ENCODE results near the gene KLHL18.
"Not testable (repeated sequence)": the region's sequence is repeated elsewhere in the genome, so short reads cannot be mapped to it uniquely, and the experiment has no call there.

The KLHL18 gene

DNA sequence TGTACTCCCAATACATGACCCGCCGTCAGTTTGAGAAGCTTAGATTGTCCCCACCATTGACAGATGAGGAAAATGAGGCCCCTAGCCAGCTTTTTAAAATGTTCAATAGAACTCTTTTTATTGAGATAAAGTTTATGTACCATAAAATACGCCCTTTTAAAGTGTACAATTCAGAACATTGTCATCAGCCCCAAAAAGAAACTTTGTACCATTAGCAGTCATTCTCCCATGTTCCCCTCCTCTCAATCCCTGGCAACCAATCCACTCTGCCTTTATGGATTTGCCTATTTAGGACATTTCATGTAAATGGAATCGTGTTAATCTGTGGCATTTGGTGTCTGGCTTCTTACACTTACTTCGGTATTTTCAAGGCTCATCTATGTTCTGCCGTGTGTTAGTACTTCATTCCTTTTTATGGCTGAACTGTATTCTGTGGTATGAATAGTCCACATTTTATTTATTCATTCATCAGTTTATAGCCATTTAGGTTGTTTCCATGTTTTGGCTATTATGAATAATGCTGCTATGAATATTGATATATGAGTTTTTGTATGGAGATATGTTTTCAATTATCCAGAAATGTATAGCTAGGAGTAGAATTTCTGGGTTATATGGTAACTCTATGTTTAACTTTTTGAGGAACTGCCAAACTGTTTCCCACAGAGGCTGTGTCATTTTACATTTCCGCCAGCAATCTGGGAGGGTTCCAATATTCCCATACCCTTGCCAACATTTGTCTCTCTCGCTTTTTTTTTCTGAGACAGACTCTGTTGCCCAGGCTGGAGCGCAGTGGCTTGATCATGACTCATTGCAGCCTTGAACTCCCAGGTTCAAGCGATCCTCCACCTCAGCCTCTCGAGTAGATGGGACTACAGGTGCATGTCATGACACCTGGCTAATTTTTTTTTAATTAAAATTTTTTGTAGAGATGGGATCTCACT lies 82.7 kb downstream of the KLHL18 start:
- DNase-seq (ENCODE audit: low spot score) = no peak

DNA sequence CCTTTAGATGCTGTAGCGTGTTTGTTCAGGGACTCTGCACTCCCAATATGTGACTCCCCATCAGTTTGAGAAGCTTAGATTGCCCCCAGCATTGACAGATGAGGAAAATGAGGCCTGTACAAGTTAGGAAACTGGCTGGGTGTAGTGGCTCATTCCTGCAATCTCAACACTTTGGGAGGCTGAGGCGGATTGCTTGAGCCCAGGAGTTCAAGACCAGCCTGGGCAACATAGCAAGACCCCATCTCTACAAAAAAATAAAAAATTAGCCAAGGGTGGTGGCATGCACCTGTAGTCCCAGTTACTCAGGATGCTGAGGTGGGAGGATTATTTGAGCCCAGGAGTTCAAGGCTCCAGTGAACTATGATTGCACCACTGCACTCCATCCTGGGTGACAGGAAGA lies 84.1 kb downstream of the KLHL18 start:
- no peak for DNase-seq (ENCODE audit: low spot score)

DNA sequence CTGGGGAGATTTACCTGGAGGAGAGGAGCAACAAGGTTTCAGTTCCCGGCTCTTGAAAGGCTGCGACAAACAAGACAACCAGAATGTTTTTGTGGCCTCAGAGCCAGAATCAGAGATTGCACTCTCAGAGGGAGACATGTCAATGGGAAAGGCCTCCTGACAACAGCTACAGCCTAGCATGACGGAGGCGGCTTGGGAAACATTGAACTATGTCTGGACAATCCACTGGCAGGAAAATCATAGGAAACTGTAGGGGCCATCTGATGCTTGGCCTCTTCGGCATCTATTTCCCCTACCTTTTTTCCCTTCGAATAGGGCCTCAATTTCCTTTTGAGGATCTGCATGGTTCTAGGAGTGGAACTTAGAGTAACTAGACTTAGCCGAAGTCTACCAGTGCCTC lies 84.9 kb downstream of the KLHL18 start:
- no peak for DNase-seq (ENCODE audit: low spot score)

DNA sequence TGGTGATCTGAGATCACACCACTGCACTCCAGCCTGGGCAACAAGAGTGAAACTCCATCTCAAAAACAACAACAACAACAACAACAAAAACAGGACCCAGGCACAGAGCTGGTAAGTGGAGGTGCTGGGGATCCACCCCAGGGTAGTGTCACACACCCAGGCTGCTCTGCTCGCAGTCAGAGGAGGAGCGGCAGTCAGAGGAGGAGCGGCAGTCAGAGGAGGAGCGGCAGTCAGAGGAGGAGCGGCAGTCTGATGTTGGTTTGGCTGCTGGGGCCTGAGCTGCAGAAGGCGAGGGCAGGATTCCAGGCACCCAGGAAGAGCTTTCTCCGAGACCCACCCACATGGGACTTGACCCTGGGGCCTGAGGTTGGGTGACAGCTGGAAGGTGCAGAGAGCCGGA lies 87.3 kb downstream of the KLHL18 start:
- not testable (repeated sequence) for DNase-seq (ENCODE audit: low spot score)

DNA sequence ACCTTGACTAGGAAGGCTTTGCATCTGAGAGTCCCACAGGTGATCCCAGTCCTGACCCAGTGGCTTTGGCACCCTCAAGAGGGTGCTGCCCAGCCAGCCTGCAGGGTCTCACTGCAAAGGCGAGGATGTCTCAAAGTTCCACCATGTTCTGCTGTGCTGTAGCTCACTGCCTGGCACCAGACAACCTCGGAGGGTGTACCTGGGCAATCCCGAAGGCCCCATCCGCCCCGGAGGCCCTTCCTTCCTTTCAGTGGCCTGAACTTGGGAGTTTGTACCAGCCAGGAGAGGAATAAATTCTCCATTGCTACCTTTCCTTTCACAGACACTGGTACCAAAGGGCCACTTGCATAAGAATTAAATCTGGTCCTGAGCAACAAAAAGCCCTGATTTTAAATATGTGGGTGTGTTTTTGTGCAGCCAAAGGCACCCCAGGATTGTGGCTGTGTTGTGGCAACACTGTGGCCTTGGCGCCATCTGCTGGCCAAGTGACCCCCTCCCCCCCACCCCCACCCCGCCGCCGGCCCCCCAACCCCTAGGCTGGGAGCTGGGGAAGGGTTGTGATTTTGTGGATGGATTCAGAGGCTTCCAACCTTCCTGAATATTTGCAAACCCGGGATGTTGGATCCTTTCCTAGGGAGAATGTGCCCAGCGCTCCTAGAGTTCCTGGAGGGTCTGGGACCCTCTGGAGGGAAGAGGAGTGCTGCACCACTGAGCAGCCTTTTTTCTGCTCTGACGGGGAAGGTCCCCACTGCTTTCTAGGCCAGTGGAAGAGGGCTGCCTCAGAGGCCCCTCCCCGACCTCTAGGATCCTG lies 88.3 kb downstream of the KLHL18 start:
- DNase-seq (ENCODE audit: low spot score) = no peak

DNA sequence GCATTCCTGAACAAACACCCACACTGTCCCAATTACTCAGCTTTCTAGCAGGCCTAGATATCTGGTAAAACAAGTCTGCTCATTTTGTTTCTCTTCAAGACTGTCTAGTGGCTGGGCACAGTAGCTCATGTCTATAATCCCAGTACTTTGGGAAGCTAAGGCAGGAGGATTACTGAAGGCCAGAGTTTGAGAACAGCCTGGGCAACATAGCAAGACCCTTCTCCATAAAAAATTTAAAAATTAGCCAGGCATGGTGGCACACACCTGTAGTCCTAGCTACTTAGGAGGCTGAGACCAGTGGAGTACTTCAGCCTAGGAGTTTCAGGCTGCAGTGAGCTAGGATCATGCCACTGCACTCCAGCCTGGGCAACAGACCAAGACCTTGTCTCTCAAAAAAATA lies 91.8 kb downstream of the KLHL18 start:
- DNase-seq (ENCODE audit: low spot score) = no peak

DNA sequence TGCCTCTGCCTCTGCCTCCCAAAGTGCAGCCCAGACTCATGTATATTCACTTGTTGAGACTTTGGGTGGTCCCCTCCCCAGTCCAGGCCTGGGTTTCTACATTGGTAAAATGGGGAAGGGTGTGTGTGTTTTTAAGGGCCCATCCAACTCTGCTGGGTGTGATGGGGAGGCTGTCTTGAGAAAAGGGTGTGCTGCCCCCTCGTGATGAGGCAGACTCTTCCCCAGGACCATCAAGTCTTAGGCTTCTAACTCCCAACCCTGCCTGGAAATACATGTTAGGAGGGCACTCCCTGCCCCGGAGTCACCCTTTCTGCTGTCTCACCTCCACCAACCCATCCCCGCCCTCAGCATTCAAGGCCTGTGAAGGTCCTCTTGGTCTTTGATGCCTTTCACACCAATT lies 93.6 kb downstream of the KLHL18 start:
- no peak for DNase-seq (ENCODE audit: low spot score)

DNA sequence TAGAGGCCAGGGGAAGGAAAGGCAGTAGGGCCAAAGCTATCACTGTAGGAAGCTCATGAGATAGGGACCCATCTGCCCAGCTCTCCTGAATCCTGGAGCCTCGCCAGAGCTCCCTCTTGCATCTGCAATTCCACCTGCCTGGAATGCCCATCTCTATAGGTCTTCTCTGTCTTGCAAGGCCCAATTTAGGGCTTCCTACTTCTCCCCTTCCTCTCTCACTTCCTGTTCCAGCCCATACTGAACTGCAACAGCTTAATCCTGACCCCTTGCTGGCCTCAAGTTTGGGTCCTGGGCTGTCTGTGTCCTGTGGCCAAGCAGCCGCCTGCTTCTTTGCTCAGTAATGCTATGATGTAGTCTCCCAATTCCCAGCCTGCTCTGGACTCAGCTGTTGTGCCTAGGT lies 94.4 kb downstream of the KLHL18 start:
- peak; percentile 37 for DNase-seq (ENCODE audit: low spot score)

DNA sequence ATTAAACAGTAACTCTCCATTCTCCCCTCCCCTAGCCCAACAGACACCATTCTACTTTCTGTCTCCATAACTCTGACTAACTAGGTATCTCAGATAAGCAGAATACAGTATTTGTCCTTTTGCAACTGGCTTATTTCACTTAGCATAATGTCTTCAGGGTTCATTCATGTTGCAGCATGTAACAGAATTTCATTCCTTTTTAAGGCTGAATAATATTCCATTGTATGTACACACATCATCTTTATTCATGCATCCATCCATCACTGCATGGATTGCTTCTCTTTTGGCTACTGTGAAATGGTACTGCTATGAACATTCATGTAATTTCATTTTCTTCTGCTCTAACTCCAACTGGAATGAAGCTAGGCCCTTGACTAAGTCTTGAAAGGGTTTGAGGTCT lies 96.1 kb downstream of the KLHL18 start:
- no peak for DNase-seq (ENCODE audit: low spot score)

DNA sequence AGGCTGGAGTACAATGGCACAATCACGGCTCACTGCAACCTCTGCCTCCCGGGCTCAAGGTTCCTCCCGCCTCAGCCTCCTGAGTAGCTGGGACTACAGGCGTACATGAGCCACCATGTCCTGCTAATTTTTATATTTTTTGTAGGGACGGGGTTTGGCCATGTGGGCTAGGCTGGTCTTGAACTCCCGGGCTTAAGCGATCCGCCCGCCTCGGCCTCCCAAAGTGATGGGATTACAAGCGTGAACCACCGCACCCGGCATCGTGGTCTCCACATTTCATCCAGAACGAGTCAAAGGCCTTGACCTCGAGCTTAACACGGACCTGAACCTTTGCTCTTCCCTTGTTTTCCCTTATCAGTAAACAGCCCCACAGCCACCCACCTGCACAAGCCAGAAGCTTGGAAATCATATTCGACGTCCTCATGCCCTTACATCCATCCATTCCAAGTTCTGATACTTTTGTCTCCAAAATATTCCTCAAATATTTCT lies 96.7 kb downstream of the KLHL18 start:
- no peak for DNase-seq (ENCODE audit: low spot score)

DNA sequence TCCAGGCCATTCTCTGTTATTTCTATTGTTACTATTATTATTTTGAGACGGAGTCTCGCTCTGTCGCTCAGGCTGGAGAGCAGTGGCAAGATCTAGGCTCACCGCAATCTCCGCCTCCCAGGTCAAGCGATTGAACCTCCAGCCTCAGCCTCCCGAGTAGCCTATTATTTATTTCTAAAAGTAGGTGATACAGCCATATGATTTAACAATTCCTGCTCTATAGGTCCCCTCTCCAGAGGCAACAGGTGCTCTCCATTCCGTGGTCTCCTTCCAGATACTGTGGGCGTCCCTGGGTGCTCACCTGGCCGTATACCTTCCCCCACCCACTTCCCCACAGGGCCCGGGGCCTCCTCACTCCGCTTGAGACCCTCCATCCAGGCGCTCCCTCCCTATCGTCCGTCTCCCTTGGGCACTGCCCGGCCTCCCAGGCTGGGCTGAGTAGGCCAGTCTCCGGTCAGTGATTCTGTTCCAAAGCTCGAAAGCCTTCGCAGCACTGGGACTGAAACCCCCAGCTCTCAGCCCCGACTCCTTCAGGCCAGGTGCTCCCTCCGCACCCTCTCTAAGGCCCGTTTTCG lies 97.4 kb downstream of the KLHL18 start:
- no peak for DNase-seq (ENCODE audit: low spot score)

DNA sequence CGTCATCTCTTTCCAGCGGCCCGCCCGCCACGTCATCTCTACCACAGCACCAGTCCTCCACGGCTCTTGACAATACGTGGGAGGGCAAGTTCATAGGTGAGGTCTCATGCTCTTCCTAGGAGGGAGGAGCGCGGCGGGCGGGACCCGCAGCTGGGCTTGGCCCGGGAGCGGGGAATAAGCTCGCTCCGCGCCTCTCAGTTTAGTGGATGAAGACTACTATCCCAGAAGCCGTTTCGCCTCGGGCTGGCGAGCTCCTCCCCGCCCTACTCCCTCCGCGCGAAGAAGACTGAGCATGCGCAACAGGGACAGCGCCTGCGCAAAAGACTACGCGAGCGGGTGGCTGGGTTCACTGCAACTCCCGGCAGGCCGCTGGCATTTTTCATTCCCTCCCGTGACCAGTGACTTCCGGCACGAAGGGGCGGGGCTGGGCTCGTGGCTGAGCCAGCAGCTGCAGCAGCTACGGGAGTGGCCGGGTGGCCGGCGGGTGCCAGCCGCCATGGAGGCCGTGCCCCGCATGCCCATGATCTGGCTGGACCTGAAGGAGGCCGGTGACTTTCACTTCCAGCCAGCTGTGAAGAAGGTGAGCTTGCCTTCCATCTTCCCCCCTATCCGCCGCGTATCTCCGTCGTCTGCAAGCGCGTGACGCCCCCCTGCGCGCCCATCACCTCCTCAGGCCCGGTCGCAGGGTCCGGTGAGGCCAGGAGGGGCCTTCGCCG lies 98.0 kb downstream of the KLHL18 start, which contains the start of gene PTPN23:
Gene PTPN23 (plus strand): TSS at position 421 of the 716 bp plus-strand sequence. CDS start 76 bp downstream, at position 497.
- DNase-seq (ENCODE audit: low spot score) = peak; percentile 98

DNA sequence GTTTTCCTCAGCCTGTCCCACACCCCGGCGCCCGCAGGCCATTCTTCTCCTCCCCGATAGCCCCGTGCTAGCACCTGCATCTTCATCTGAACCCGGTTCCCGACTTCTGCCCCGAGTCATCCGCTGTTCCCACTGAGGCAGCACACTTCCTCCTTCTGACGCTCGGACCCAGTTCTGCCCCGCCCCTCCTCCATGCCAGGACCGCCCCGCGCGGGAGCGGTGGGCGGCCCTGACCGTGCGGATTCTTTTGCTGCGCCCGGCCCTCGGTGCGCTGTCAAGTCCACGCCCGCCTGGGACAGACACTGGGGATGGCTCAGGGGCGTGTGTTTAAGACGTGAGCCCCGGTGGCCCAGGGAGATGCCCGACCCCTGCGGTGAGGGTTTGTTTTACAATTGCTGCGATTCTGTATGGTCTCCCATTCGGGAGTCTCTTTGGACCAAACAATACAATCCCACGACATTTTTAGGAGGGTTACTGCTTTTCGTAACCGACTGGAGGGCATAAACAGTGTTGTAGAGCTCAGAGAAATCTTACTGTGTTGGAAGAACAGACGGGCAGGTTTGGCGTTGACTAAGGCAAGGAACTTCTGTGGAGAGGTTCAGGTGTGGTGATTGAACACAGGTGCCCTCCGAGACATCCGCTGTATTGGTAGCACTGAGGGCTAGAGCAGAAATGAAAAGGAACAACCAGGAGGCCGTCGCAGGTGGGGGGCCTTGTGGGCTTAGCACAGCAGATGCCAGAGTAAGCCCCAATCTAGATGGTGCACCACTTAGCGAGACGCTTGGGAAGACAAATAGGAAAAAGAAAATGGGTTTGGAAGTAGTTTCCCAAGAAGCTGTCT lies 98.8 kb downstream of the KLHL18 start:
- peak; percentile 82 for DNase-seq (ENCODE audit: low spot score)

DNA sequence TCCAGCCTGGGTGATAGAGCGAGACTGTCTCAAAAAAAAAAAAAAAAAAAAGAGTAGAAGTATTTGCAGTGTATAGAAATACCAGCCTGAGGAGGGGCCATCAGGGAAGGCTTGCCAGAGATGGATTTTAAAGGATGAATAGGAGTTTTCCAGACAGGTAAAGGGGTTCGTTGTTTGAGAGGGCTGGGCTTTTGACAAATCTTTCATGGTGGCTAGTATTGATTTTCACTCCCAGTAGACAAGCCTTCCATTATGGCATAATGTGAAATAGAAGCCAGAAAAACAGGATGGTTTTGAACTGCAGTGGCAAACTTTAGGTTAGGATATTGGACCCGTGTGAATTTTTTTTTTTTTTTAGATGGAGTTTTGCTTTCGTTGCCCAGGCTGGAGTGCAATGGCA lies 101.7 kb downstream of the KLHL18 start:
- DNase-seq (ENCODE audit: low spot score) = no peak

DNA sequence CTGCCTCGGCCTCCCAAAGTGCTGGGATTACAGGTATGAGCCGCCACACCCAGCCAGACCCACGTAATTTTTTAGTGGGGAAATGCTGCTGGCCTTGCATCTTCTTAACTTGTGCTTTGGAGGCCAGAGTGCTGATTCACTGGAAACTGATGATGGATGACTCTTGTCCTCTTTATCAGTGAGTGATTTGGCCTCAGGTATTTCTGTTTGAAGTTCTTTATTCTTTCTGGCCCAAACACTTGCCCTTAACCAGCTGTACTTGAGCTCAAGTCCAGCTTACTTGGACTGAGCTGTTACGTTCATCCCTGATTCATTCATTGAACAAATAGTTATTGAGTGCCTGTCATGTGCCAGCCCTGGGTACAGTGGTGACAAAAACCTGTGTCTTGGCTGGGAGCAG lies 102.3 kb downstream of the KLHL18 start:
- DNase-seq (ENCODE audit: low spot score) = no peak

DNA sequence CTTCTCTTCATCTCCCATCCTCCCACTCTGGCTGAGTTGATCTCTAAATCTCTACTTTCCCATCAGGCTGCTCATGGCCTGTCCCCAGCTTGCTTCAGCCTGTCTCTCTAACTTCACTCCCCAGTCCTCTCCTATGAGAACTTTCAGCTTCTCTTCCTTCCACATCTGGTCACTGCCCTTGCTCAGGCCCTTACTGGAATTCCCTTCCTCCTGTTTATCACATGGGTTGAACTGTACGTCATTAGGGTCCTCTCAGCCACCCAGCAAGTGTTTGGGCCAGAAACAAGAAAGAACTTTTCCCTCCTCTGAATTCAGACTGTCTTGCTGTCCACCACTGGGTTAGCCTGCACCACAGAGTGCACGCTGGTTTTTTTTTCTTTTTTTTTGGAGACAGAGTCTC lies 103.1 kb downstream of the KLHL18 start:
- DNase-seq (ENCODE audit: low spot score) = no peak

DNA sequence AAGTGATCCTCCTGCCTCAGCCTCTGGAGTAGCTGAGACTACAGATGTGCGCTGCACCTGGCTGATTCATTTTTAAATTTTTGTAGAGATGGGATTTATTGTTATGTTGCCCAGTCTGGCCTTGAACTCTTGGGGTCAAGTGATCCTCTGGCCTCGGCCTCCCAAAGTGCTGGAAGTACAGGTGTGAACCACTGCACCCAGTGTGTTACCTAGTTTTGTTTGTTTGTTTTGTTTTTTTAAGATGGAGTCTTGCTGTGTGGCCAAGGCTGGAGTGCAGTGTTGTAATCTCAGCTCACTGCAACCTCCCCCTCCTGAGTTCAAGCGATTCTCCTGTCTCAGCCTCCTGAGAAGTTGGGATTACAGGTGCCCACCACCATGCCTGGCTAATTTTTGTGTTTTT lies 110.2 kb downstream of the KLHL18 start:
- no peak for DNase-seq (ENCODE audit: low spot score)

DNA sequence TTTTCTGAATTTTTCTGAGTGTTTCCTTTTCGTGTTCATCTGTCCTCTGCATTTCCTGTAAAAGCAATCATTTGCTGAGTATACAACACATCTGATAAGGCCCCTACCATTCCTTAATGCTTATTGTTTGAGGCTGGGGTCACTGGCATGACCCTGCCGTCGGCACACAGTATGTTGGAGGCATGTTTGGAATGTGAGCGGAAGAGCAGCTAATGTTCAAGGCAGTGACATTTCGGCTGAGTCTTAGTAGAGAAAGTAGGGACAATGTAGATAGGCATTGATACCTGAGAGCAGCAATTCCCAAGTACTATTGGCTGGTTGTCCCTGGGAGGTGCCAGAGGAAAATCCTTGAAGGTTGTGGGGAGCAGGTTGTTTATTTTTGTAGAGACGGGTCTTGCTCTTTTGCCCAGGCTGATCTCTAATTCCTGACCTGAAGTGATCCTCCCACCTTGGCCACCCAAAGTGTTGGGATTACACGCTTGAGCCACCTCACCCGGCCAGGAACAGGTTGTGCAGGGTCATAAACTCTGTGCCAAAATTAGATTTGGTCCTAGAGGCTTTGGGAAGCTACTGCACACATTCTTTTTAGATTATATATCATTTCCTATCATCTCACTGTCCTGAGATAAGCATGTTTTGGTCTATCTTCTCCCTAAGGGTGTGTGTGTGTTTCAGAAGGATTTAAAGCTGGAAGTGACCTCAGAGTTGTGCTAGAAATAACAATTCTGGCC lies 111.6 kb downstream of the KLHL18 start:
- no peak for DNase-seq (ENCODE audit: low spot score)

DNA sequence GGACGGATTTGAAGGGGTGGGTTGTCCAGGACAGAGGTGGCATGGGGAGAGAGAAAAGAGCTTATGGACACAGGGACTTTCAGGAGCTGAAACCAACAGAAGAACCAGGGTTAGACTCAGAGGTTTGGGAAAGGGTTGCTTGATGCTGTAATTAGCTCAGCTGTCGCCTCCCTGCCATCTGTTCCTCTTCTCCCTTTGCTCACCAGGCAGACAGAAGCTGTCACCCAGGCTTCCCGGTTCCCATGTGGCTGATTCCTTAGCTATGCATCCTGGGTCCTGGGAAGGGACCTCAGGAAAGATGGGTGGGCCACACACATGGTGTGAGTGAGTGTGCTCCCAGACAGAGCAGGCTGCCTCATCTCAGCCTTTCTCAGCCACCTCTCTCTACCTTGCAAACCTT lies 112.1 kb downstream of the KLHL18 start:
- DNase-seq (ENCODE audit: low spot score) = peak; percentile 73
